ENCODE results near the gene GABRB1.

Gene GABRB1

GRCh38 chr4:47135210-47135609, 103.8 kb downstream of the GABRB1 start:
- Histone ChIP-seq H4K20me1 (ENCODE audit: insufficient read depth, low read length) (no peaks in the 10 kb centered on the region), H3K9me2 (ENCODE audit: low read depth, low read length) (no peaks in the 10 kb centered on the region), H3K36me3 (ENCODE audit: insufficient read depth, low read length) (no peaks in the 10 kb centered on the region), H3K79me2 (ENCODE audit: insufficient read depth, low read length) (no peaks in the 10 kb centered on the region), H3F3A (ENCODE audit: insufficient read depth, low read length) (no peaks in the 10 kb centered on the region), H3K27me3 (ENCODE audit: insufficient read depth, low read length) (no peaks in the 10 kb centered on the region), H3K9me3 (ENCODE audit: low read length) (no peaks in the 10 kb centered on the region), H3K27ac (ENCODE audit: low read depth, low read length, poor library complexity, severe bottlenecking) (no peak overlapping the region), H3K9ac (ENCODE audit: low read length) (no peak overlapping the region), H3K4me1 (ENCODE audit: insufficient read depth, low read length, severe bottlenecking) (no peaks in the 10 kb centered on the region), H2AFZ (ENCODE audit: low read length) (no peak overlapping the region), H3K4me2 (ENCODE audit: low read length) (no peak overlapping the region), H3K4me3 (ENCODE audit: low read depth, low read length, poor library complexity, severe bottlenecking) (no peak overlapping the region)
- TF ChIP-seq EZH2 (IDR thresholded peaks at IDR 0.05; ENCODE audit: borderline replicate concordance, low read length), result no peak
- TF ChIP-seq CTCF (IDR thresholded peaks at IDR 0.05; ENCODE audit: low read length), result no peak

GRCh38 chr4:47143261-47143660, 111.9 kb downstream of the GABRB1 start:
- Histone ChIP-seq H3K4me3 (ENCODE audit: low read depth, low read length, poor library complexity, severe bottlenecking) (no peak overlapping the region), H3K36me3 (ENCODE audit: insufficient read depth, low read length) (no peaks in the 10 kb centered on the region), H3K27me3 (ENCODE audit: insufficient read depth, low read length) (no peaks in the 10 kb centered on the region), H3F3A (ENCODE audit: insufficient read depth, low read length) (no peaks in the 10 kb centered on the region), H2AFZ (ENCODE audit: low read length) (no peak overlapping the region), H3K9me3 (ENCODE audit: low read length) (no peaks in the 10 kb centered on the region), H4K20me1 (ENCODE audit: insufficient read depth, low read length) (no peaks in the 10 kb centered on the region), H3K79me2 (ENCODE audit: insufficient read depth, low read length) (no peaks in the 10 kb centered on the region), H3K4me2 (ENCODE audit: low read length) (no peak overlapping the region), H3K9me2 (ENCODE audit: low read depth, low read length) (no peaks in the 10 kb centered on the region), H3K9ac (ENCODE audit: low read length) (no peak overlapping the region), H3K4me1 (ENCODE audit: insufficient read depth, low read length, severe bottlenecking) (no peaks in the 10 kb centered on the region), H3K27ac (ENCODE audit: low read depth, low read length, poor library complexity, severe bottlenecking) (no peak overlapping the region)
- TF ChIP-seq CTCF (IDR thresholded peaks at IDR 0.05; ENCODE audit: low read length) (no peak), EZH2 (IDR thresholded peaks at IDR 0.05; ENCODE audit: borderline replicate concordance, low read length) (no peak)

- H3F3A ChIP-seq (ENCODE audit: insufficient read depth, low read length), result no peaks in the 10 kb centered on the region
- no peak for TF ChIP-seq EZH2 (IDR thresholded peaks at IDR 0.05; ENCODE audit: borderline replicate concordance, low read length)
- TF ChIP-seq CTCF (IDR thresholded peaks at IDR 0.05; ENCODE audit: low read length), result no peak
- no peaks in the 10 kb centered on the region for H4K20me1 ChIP-seq (ENCODE audit: insufficient read depth, low read length)
- no peak overlapping the region for H3K4me3 ChIP-seq (ENCODE audit: low read depth, low read length, poor library complexity, severe bottlenecking)
- no peaks in the 10 kb centered on the region for H3K79me2 ChIP-seq (ENCODE audit: insufficient read depth, low read length)
- H3K4me1 ChIP-seq (ENCODE audit: insufficient read depth, low read length, severe bottlenecking), result no peaks in the 10 kb centered on the region
- H3K36me3 ChIP-seq (ENCODE audit: insufficient read depth, low read length), result no peaks in the 10 kb centered on the region
- H3K4me2 ChIP-seq (ENCODE audit: low read length), result no peak overlapping the region
- no peaks in the 10 kb centered on the region for H3K27me3 ChIP-seq (ENCODE audit: insufficient read depth, low read length)
- H3K9me2 ChIP-seq (ENCODE audit: low read depth, low read length), result no peaks in the 10 kb centered on the region
- no peak overlapping the region for H2AFZ ChIP-seq (ENCODE audit: low read length)
- H3K27ac ChIP-seq (ENCODE audit: low read depth, low read length, poor library complexity, severe bottlenecking), result no peak overlapping the region
- no peaks in the 10 kb centered on the region for H3K9me3 ChIP-seq (ENCODE audit: low read length)
- no peak overlapping the region for H3K9ac ChIP-seq (ENCODE audit: low read length)
Measured at GRCh38 chr4:47145630-47146029, 114.3 kb downstream of the GABRB1 start.
